HG02852 (cell line): ENCODE measurements around the gene HBB.
"Not testable (repeated sequence)": the region's sequence is repeated elsewhere in the genome, so short reads cannot be mapped to it uniquely, and the experiment has no call there.

Experiments
- ATAC-seq: cut with Tn5 transposase; IDR thresholded peaks from one replicate; pipeline ENCODE4 v1.9.1; 2021; ENCODE audit warnings: mild to moderate bottlenecking, moderate library complexity; ENCODE audit not compliant: unreplicated experiment

HBB gene

DNA sequence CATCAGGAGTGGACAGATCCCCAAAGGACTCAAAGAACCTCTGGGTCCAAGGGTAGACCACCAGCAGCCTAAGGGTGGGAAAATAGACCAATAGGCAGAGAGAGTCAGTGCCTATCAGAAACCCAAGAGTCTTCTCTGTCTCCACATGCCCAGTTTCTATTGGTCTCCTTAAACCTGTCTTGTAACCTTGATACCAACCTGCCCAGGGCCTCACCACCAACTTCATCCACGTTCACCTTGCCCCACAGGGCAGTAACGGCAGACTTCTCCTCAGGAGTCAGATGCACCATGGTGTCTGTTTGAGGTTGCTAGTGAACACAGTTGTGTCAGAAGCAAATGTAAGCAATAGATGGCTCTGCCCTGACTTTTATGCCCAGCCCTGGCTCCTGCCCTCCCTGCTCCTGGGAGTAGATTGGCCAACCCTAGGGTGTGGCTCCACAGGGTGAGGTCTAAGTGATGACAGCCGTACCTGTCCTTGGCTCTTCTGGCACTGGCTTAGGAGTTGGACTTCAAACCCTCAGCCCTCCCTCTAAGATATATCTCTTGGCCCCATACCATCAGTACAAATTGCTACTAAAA, at the start of gene HBB:
Gene HBB, minus strand, starts transcription at position 340 of the 579 bp plus-strand sequence. Its CDS starts 50 bp downstream, at position 290.
- ATAC-seq = no peak

GRCh38 chr11:5275369-5276110, 48.7 kb upstream of the HBB start:
- no peak for ATAC-seq

DNA sequence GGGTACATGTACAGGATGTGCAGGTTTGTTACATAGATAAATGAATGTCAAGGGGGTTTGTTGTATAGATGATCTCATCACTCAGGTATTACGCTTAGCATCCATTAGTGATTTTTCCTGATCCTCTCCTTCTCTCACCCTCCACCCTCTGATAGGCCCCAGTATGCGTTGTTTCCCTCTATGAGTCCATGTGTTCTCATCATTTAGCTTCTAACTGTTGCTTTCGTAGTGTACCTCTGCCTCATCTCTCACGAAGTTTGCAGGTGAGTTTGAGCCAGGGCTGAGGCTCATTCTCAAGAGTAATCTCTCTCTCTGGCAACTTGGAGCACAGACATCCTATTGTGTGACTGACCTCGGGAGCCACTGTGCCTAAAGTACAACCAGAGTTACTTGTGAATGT, 47.5 kb upstream of the HBB start:
- ATAC-seq = no peak

- no peak for ATAC-seq
Observed at GRCh38 chr11:5272395-5273017, 45.6 kb upstream of the HBB start.

DNA sequence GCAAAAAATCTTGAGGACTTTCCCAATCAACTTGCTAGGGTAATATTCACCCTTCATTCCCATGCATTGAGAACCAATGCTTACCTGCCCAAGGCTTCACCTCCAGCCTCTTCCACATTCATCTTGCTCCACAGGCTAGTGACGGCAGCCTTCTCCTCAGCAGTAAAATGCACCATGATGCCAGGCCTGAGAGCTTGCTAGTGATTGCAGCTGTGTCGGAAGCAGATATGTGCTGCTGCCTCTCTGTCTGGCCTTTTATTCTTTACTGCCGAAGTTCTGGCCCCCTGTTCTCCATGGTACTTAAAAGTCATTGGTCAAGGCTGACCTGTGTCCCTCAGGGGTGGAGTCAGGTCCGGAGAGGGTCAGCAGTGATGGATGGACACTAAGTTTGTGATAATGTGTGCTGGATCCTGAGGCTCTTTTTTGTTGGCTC, 42.9 kb upstream of the HBB start, which contains the start of gene HBE1:
Gene HBE1, minus strand, starts transcription at position 231 of the 433 bp plus-strand sequence. Its CDS starts 55 bp downstream, at position 176.
- no peak for ATAC-seq

DNA sequence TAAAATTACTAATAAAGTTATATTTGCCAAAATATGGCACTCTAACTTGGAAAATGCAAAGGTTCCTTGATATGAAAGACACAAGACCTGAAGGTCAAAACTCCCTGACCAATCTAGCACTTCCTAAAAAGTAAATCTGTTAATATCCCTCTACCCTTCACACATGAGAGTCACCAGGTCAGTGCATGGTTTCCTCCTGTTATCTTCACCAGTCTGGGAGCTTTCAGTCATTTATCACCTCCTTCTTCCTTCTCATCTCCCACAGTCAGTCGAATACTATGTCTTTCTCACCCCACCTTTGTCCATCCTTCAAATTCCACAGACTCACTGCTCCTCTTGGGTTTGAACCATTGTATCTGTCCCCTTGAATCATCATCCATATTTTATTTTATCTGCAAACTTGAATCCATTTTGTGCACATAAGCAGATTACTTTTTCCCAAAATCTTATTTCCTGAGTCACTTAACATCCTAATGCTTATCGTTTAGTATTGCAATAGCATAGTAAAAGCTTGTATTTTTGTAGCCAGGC, 40.2 kb upstream of the HBB start:
- no peak for ATAC-seq

GRCh38 chr11:5266609-5267008, 39.7 kb upstream of the HBB start:
- no peak for ATAC-seq

DNA sequence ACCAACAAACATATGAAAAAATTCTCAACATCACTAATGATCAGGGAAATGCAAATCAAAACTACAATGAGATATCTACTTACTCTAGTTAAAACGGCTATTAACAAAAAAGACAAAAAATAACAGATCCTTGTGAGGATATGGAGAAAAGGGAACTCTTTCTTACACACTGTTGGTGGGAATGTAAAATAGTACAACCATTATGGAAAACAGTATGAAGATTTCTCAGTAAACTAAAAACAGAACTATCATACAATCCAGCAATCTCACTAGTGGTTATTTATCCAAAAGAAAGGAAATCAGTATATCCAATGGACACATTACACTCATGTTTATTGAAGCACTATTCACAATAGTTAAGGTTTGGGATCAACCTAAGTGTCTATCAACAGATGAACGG, 39.0 kb upstream of the HBB start:
- no peak for ATAC-seq

- no peak for ATAC-seq
Observed at GRCh38 chr11:5258543-5259262, 31.8 kb upstream of the HBB start.

- ATAC-seq = no peak
Observed at GRCh38 chr11:5257296-5257695, 30.4 kb upstream of the HBB start.

GRCh38 chr11:5254646-5255413, 28.0 kb upstream of the HBB start, which contains the start of gene HBG2:
HBG2 (minus strand) TSS chr11:5254781; CDS start chr11:5254728, 53 bp downstream.
- ATAC-seq = not testable (repeated sequence)

DNA sequence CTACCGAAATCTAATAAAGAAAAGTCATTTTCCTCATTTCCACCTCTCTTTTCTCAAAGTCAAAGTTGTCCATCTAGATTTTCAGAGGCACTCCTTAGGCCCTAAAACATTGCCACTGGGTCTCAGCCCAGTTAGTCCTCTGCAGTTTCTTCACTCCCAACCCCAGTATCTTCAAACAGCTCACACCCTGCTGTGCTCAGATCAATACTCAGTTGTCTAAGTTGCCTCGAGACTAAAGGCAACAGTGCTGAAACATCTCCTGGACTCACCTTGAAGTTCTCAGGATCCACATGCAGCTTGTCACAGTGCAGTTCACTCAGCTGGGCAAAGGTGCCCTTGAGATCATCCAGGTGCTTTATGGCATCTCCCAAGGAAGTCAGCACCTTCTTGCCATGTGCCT, 27.2 kb upstream of the HBB start:
- ATAC-seq = not testable (repeated sequence)

DNA sequence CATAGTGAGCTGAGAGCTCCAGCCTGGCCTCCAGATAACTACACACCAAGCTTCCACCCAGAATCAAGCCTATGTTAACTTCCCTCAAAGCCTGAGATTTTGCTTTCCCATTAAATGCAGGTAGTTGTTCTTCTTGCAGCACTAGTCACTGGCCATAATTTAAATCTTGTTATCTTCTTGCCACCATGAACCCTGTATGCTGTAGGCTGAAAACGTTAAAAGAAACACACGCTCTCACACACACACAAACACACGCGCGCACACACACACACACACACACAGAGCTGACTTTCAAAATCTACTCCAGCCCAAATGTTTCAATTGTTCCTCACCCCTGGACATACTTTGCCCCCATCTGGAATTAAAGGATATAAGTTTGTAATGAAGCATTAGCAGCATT, 26.6 kb upstream of the HBB start:
- ATAC-seq = not testable (repeated sequence)

- no peak for ATAC-seq
Observed at GRCh38 chr11:5252919-5253265, 26.0 kb upstream of the HBB start.

- no peak for ATAC-seq
Observed at GRCh38 chr11:5252192-5252918, 25.5 kb upstream of the HBB start.

- ATAC-seq = no peak
Observed at GRCh38 chr11:5251746-5252145, 24.9 kb upstream of the HBB start.

GRCh38 chr11:5250543-5251204, 23.8 kb upstream of the HBB start:
- ATAC-seq = no peak

DNA sequence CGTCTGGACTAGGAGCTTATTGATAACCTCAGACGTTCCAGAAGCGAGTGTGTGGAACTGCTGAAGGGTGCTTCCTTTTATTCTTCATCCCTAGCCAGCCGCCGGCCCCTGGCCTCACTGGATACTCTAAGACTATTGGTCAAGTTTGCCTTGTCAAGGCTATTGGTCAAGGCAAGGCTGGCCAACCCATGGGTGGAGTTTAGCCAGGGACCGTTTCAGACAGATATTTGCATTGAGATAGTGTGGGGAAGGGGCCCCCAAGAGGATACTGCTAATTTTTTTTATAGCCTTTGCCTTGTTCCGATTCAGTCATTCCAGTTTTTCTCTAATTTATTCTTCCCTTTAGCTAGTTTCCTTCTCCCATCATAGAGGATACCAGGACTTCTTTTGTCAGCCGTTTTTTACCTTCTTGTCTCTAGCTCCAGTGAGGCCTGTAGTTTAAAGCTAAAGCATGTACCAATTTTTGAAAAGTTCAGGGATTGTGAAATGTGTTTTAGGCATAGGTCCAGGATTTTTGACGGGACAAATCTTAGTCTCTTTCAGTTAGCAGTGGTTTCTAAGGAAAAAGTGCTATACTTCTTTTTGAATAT, 23.0 kb upstream of the HBB start, which contains the start of gene HBG1:
Gene HBG1, minus strand, starts transcription at position 51 of the 590 bp plus-strand sequence. CDS start 53 bp downstream, outside the sequence.
- not testable (repeated sequence) for ATAC-seq

DNA sequence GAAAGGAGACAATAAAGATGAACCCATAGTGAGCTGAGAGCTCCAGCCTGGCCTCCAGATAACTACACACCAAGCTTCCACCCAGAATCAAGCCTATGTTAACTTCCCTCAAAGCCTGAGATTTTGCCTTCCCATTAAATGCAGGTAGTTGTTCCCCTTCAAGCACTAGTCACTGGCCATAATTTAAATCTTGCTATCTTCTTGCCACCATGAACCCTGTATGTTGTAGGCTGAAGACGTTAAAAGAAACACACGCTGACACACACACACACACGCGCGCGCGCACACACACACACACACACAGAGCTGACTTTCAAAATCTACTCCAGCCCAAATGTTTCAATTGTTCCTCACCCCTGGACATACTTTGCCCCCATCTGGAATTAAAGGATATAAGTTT, 21.6 kb upstream of the HBB start:
- not testable (repeated sequence) for ATAC-seq
